NCI-H524 (cell line): ENCODE measurements around the gene ACSL3.
A peak's percentile ranks its signal among the peaks of the same experiment; 100 is the strongest.
"Not testable (repeated sequence)": the region's sequence is repeated elsewhere in the genome, so short reads cannot be mapped to it uniquely, and the experiment has no call there.

Experiments used
- DNase-seq, 2 experiments: peaks; one replicate each; lab custom pipeline; 2025; lab: John Stamatoyannopoulos, UW

ACSL3 gene

DNA sequence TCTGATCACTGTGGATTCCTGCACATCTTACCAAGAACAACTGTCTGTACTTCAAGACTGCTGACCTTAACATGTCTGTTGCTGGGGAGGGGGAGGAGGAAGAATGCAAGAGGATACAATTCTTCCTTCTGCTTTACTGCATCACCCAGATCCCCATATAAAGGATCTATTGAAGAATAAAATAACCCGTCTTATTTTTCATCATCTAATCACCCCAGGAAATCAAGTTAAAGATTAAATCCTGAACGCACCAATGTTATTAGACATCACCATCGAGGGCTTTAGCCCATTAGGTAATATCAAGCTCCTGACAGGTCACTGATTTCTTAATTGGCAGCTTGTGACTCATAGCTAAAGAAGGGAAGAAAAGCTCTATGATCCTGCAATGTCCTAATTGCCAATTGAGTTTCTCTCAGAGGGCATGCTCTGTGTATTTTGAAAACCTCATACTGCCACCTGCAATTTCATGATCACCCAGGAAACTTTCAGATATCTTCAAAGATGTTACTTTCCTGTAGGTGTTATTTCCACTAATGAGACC, 115.8 kb downstream of the ACSL3 start:
- DNase-seq = no peak

DNA sequence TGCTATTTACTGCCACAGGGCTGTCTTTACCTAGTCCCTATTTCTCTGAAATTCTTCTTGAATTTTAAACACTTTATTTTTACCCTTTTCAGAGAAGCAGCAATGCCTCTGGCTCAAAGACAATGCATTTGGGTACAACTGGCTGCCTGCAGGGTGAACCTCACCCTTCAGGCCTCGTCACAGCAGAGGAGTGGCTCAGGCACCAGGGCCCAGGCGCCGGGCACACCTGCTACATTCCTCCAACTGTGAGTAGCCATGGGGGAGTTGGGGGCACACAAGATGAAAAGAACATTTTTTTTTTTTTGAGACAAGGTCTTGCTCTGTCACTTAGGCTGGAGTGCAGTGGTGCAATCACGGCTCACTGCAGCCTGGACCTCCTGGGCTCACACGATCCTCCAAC, 116.3 kb downstream of the ACSL3 start:
- DNase-seq = no peak

DNA sequence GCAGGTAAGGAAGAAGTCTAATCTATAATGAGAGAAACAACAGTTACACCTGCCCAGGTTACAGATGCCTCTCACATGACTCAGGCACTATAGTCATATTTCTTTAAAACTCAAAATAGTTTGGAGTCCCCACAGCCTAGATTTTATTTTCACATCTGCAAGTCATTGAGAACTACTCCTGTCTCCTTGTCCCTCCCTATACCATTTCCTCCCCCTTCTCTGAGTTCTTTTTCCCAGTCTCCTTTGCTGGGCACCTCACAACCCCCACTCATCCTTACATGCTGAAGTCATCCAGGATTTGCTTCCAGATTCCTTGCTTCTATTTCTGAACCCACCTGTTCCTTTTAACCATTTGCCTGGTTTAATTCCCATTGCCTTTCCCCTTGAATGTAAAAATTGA, 118.0 kb downstream of the ACSL3 start:
- DNase-seq = no peak

GRCh38 chr2:222979484-222979883, 118.6 kb downstream of the ACSL3 start:
- DNase-seq = no peak

DNA sequence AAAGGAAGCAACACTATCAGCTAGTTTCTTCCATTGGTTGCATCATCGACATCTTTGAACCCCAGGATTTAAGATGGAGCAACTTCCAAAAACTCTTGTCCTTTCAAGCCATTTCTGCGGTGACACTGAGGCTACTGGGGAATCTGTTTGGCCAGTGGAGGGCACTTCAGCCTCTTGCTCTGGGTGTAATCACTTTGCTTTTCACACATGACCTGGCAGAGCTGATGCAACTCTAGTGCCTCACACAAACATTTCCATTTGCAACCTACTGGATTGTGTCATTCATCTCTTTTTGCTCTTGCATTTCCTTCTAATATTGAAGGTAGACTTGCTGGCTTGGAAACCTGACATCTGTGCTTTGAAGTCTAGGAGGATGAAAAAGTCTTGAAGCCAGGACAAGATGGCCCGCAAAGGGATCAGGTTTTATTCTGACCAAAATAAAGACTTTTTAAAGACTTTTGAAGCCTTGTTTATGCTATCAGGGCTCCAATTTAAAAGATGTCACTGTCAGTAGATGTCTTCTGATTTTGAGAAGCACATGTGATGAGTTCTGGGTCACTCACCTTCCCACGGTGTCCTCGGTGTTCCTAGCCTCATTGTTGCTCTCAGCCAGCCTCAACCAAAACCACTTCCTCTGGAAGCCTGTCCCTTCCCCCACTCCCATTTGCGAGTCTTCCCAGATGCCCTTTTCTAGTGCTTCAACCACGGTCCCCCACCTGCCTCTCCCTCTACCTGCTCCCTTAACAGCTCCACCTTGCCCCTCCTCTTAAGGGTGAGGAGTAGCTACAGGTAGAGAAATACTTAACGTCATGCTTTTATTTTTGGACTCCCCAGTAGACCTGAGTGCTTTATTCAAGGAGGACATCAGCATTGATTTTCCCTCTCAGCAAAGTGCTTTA, 121.4 kb downstream of the ACSL3 start:
- peak; percentile 39 to 60 for DNase-seq

GRCh38 chr2:222982909-222983265, 122.1 kb downstream of the ACSL3 start:
- DNase-seq = no peak

DNA sequence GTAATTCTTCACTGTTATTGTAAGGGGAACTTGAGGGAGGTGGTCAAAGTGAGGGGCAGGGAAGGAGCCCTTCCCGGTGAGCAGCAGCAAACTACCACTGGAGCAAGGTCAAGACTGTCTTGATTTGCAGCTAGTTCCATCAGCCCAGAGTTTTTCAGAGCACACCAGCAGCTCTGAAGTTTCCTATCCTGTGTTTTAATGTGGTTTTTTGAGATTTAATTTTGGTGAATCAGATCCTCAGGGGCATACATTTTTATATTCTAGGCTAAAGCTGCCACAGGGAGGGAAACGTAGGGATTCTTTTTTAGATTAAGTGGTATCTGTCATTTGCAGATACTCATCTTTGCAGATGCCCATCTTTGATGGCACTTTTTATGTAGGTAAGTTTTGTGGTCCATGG, 124.1 kb downstream of the ACSL3 start:
- no peak for DNase-seq

- no peak for DNase-seq
Measured at GRCh38 chr2:222989431-222989830, 128.6 kb downstream of the ACSL3 start.

DNA sequence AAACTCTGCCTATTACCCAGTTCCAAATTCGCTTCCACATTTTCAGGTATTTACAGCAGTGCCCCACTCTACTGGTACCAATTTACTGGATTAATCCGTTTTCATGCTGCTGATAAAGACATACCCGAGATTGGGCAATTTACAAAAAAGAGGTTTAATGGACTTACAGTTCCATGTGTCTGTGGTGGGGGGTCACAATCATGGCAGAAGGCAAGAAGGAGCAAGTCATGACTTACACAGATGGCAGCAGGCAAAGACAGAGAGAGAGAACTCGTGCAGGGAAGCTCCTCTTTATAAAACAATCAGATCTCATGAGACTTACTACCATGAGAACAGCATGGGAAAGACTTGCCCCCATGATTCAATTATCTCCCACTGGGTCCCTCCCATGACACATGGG, 129.4 kb downstream of the ACSL3 start:
- DNase-seq = not testable (repeated sequence)

DNA sequence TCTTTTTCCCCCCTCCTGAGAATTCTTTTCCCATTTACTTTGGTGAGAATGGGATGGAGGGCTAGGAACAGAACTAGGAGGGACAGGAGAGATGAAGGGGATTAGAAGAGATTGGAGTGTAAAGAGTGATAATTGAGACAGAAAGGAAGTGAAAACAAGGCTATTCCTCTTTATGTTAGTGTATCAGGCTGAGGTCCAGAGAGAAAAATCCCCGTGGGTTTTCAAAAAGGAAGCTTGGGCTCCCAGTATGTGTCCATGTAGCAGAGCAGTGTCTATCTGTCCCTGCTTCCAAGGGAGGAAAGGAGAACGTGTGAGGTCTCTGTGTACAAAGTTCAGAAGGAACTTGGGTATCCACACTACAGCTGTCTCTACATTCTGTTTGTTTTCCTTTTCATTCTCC, 131.3 kb downstream of the ACSL3 start:
- DNase-seq = no peak
